ENCODE measurements around the gene SMYD3. TPM values are rescaled to one million over a fixed set of nuclear protein-coding genes. Genes with fewer than 3 reads are reported as not detected.
"Not testable (repeated sequence)": the region's sequence is repeated elsewhere in the genome, so short reads cannot be mapped to it uniquely, and the experiment has no call there.

Gene SMYD3
- total RNA-seq, 1 donor from 2014 or later = 20.8 TPM

DNA sequence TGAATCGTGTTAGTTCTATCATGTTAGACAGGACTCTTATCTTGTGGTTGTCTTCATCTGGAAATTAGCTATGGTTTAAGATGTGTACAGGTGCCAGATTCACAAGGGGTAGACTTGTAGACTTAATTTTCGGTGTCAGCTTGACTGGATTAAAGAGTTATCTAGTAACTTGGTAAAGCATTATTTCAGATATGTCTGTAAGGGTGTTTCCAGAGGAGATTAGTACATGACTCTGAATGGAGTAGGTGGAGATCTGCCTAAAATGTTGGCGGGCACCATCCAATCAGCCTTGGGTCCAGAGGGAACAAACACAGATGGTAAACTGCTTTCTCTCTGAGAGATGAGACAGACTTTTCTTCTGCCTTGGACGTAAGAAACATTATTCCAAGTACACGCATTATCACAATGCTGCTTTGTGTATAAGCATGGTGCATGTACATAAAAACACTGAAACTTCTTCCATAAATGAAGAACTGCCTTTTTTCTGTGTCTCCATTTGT lies 434.6 kb downstream of the SMYD3 start:
- no peak for ATAC-seq (ENCODE audit: low read depth)
- ChIA-PET POLR2A (no interaction called here), CTCF (no interaction called here)
- no peak overlapping the region for H3K4me3 Mint-ChIP-seq
- TF ChIP-seq, protein P1, sequence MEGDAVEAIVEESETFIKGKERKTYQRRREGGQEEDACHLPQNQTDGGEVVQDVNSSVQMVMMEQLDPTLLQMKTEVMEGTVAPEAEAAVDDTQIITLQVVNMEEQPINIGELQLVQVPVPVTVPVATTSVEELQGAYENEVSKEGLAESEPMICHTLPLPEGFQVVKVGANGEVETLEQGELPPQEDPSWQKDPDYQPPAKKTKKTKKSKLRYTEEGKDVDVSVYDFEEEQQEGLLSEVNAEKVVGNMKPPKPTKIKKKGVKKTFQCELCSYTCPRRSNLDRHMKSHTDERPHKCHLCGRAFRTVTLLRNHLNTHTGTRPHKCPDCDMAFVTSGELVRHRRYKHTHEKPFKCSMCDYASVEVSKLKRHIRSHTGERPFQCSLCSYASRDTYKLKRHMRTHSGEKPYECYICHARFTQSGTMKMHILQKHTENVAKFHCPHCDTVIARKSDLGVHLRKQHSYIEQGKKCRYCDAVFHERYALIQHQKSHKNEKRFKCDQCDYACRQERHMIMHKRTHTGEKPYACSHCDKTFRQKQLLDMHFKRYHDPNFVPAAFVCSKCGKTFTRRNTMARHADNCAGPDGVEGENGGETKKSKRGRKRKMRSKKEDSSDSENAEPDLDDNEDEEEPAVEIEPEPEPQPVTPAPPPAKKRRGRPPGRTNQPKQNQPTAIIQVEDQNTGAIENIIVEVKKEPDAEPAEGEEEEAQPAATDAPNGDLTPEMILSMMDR (IDR thresholded peaks at IDR 0.05) = no peak
- no peak overlapping the region for H3K27ac Mint-ChIP-seq
- H3K36me3 Mint-ChIP-seq (ENCODE audit: low read depth) = no peaks in the 10 kb centered on the region
- DNase-seq = no peak
- H3K4me1 Mint-ChIP-seq = peaks cover 6% of the 10 kb centered on the region
- H3K27me3 Mint-ChIP-seq = no peaks in the 10 kb centered on the region
- H3K9me3 Mint-ChIP-seq = no peaks in the 10 kb centered on the region
- intact Hi-C loops (cut with micrococcal nuclease) = no loop called here

DNA sequence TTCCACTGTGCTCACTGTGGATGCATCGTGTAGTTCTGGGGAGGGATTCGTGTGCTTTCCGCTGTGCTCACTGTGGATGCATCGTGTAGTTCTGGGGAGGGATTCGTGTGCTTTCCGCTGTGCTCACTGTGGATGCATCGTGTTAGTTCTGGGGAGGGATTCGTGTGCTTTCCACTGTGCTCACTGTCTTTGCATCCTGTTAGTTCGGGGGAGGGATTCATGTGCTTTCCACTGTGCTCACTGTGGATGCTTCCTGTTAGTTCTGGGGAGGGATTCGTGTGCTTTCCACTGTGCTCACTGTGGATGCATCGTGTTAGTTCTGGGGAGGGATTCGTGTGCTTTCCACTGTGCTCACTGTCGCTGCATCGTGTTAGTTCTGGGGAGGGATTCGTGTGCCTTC lies 435.1 kb downstream of the SMYD3 start:
- H3K4me3 Mint-ChIP-seq; CTCF ChIA-PET; H3K4me1 Mint-ChIP-seq; intact Hi-C loops (cut with micrococcal nuclease); H3K27me3 Mint-ChIP-seq; ATAC-seq (ENCODE audit: low read depth); H3K9me3 Mint-ChIP-seq; POLR2A ChIA-PET; DNase-seq; H3K36me3 Mint-ChIP-seq (ENCODE audit: low read depth); H3K27ac Mint-ChIP-seq: not testable (repeated sequence)

DNA sequence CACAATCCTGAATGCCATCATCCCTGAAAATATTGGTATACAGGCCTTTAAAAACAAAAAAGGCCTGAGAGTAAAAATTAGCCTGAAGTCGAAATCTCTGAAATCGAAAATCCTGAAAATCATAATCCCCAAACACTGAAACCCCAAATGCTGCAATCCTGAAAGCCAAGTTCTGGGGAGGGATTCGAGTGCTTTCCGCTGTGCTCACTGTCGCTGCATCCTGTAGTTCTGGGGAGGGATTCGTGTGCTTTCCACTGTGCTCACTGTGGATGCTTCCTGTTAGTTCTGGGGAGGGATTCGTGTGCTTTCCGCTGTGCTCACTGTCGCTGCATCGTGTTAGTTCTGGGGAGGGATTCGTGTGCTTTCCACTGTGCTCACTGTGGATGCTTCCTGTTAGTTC lies 435.5 kb downstream of the SMYD3 start:
- H3K9me3 Mint-ChIP-seq; H3K4me3 Mint-ChIP-seq; DNase-seq; CTCF ChIA-PET; H3K4me1 Mint-ChIP-seq; ATAC-seq (ENCODE audit: low read depth); intact Hi-C loops (cut with micrococcal nuclease); H3K36me3 Mint-ChIP-seq (ENCODE audit: low read depth); H3K27ac Mint-ChIP-seq; POLR2A ChIA-PET; H3K27me3 Mint-ChIP-seq: not testable (repeated sequence)

DNA sequence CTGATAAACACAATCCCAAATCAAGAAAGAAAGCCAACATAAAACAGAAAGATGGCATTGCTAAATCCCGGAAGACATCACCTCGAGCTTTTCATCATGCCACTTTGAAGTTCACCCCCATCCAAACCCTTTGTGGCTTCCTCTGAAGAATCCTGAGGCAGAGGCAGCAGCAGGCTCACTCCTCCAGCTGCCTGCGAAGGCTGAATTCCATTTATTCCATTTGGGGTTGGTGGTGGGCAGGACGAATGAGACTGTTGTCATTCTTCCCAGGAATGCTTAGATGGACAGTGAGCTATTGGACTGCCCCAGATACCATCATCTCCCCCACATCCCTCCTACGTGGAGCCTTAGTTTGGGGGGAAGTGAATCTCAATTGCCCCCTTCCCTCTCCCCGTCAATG lies 437.5 kb downstream of the SMYD3 start:
- ChIA-PET CTCF (no interaction called here), POLR2A (no interaction called here)
- no peak overlapping the region for H3K27ac Mint-ChIP-seq
- DNase-seq (no peak), ATAC-seq (ENCODE audit: low read depth) (no peak)
- no peaks in the 10 kb centered on the region for H3K36me3 Mint-ChIP-seq (ENCODE audit: low read depth)
- TF ChIP-seq, protein P1 (IDR thresholded peaks at IDR 0.05) = no peak
- peaks cover 7% of the 10 kb centered on the region for H3K4me1 Mint-ChIP-seq
- H3K27me3 Mint-ChIP-seq = no peaks in the 10 kb centered on the region
- H3K4me3 Mint-ChIP-seq = no peak overlapping the region
- H3K9me3 Mint-ChIP-seq = no peaks in the 10 kb centered on the region
- intact Hi-C loops (cut with micrococcal nuclease) = no loop called here

DNA sequence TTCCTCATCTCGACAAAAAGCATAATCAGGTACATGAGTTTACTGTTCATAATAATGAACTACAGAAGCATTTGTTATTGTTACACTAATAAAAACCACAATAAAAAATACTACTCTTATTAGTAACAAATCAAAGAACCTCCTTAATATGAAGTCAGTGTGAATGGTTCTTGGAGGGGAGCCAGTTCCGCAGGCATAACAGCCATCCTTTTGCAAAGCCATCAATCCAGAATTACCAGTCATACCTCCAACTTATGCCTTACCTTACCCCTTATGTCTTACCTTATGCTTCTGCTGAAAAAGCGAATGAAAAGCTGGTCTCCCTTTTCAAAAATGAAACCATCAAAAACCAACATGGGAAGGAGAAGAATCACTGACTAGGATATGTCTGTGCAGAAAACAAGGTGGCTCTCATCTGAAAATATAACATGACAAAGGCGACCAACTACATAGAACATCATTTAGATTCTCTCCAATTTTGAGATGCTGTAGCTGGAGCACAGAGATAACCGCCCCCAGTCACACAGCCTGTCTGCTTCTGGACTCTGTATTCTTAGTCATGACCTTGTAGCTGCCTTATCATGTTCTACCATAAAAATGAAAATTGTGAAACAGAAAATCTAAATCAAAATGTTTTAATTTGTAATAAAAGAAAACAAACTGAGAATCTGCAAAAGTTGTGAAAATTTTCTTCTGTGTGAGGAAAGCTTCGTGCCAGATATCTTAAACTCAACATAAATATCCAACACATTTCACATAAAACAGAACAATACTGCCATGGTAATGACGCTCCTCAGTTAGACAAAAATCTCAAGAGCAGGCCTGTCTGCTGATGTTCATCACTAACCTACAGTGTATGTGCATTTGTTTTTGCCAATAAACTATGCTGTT lies 438.2 kb downstream of the SMYD3 start:
- intact Hi-C loops (cut with micrococcal nuclease) = no loop called here
- H3K36me3 Mint-ChIP-seq (ENCODE audit: low read depth) = no peaks in the 10 kb centered on the region
- no peak for ATAC-seq (ENCODE audit: low read depth)

DNA sequence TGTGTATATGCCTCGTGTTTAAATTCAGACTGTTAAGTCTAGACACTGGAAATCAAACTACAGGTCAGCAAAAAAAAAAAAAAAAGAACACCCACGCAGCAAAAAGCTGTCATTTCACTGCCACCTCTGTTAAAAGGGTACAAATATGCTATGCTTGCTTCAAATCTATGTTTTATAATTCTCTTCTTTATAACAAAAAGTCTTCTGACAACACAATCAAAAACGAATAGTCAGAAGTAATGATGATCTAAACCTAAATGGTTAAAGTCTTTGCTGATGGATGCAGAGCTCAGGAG lies 438.9 kb downstream of the SMYD3 start:
- CTCF ChIA-PET = no interaction called here
- no peaks in the 10 kb centered on the region for H3K36me3 Mint-ChIP-seq (ENCODE audit: low read depth)
- POLR2A ChIA-PET = no interaction called here
- H3K4me3 Mint-ChIP-seq = no peak overlapping the region
- H3K27ac Mint-ChIP-seq = no peak overlapping the region
- intact Hi-C loops (cut with micrococcal nuclease) = no loop called here
- no peaks in the 10 kb centered on the region for H3K27me3 Mint-ChIP-seq
- ATAC-seq (ENCODE audit: low read depth) (no peak), DNase-seq (no peak)
- peaks cover 7% of the 10 kb centered on the region for H3K4me1 Mint-ChIP-seq
- TF ChIP-seq, protein P1 (IDR thresholded peaks at IDR 0.05) = no peak
- no peaks in the 10 kb centered on the region for H3K9me3 Mint-ChIP-seq

More for the DNA sequence above, 438.2 kb downstream of the SMYD3 start:
- Mint-ChIP-seq H3K4me1 (peaks cover 7% of the 10 kb centered on the region), H3K27me3 (no peaks in the 10 kb centered on the region), H3K9me3 (no peaks in the 10 kb centered on the region), H3K27ac (no peak overlapping the region), H3K4me3 (no peak overlapping the region)
- no peak for DNase-seq
- TF ChIP-seq, protein P1 (IDR thresholded peaks at IDR 0.05) = no peak
- CTCF ChIA-PET = no interaction called here
- POLR2A ChIA-PET = no interaction called here
